GM19099 (cell line): Measurements from ENCODE around the gene GALNT2.

Experiments used
- POLR2A ChIP-seq: IDR thresholded peaks from 3 replicates; pipeline ENCODE4 v1.6.1; 2011; ENCODE audit warnings: low read depth; ENCODE audit not compliant: insufficient read length; ENCODE audit errors: extremely low read depth

Gene GALNT2

DNA sequence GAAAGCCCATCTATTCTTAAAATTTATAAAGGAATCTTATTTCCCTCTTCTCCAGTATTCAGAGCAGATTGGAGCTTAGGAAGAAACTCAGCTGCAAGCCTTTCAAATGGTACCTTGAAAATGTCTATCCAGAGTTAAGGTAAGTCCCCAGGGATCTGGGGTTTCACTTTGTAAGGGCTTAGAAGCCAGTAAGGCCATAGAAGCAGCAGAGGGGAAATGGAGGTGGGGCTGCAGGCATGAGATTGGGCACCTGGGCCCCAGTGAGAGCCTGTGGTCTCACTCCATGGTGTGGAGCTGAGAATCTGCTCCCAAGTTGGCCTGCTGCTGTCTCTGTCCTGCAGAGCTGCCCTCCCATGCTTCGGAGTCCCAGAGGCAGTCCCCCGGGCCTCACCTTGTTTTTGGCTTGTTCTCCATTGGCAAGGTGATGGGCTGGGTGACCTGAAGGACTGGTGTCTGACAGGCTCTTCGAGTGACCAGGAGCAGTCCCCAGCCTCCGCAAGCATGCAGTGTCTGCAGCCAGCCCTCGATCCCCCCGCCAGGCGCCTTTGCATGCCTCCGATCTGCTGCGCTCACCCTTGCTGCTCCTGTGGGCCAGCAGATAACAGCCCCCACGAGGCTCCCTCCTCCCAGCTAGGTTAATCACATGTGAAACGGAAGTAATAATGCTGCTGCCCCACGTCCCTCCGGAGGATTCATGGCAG is 196.0 kb downstream of the GALNT2 start:
- no peak for TF ChIP-seq POLR2A

DNA sequence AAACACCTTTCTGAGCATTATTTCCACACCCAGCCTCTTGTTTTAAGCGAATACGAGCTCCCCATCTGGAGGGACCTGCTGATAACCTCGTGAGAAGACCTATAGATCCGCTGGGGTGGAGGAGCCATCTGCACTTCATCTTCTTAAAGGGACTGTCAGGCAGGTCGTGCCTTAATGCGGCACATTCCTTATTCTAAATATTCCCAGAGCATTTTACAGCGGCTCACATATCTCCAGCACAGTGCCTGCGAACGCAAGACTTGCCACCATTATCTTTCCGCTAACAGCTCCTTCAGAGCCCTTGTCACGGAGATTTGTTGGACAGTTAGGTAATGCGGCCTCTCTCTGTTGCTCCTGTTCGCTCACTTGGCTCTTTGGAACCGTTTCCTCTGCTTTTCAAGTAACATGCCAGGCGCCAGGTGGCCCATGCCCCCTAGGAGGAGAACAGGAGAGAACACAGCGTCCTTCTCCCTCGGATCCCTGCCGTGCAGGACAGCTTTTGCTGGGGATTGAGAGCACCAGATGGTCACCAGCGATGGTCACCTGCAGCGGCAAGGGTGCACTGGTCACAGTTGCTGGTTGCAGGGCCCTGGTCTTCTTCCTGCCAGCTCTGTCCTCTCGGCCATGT is 196.6 kb downstream of the GALNT2 start:
- no peak for TF ChIP-seq POLR2A

DNA sequence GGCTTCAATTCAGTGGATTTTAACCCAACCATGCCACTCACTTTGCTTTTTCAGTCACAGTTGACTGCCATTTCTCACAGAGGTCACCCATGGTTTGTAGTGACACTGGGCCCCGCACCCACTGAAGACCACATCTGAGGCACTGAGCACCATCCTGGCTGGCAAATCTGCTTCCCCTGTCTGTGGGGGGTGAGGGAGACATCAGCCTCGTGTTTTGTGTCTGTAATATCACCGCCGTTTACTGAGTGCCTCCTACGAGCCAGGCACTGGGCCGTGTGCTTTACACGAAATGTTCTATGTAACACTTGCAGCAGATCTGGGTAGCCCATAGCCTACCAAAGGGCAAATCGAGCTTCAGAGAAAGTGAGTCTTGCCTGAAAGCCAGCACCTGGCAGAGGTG is 197.3 kb downstream of the GALNT2 start:
- TF ChIP-seq POLR2A: no peak

DNA sequence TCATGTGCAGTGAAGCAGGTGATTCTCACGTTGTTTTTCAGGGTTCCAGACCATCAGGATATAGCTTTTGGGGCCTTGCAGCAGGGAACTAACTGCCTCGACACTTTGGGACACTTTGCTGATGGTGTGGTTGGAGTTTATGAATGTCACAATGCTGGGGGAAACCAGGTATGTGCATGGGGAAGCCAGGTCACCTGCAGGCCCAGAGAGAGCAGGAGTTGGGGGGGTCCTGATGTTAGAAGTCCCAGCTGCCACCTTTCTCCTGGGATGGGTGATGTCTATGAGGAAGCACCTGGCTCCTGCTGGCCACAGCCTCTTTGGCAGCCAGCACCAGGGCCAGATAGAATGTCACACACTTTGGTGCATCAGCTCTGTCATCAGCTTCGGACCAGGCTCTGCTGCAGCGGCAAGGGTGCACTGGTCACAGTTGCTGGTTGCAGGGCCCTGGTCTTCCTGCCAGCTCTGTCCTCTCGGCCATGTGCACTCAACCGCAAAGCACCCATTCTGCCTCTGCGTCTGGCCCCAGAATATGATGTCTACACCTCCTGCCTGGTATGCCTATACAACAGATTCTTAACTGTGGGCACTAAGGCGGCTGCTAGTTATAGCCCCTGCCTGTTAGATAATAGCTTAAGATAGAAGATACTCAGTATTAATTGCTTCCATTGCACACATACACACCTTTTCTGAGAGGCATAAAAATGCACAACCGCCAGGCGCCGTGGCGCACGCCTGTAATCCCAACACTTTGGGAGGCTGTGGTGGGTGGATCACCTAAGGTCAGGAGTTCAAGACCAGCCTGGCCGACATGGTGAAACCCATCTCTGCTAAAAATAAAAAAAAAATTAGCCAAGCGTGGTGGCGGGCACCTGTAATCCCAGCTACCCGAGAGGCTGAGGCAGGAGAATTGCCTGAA is 198.4 kb downstream of the GALNT2 start:
- TF ChIP-seq POLR2A: no peak

DNA sequence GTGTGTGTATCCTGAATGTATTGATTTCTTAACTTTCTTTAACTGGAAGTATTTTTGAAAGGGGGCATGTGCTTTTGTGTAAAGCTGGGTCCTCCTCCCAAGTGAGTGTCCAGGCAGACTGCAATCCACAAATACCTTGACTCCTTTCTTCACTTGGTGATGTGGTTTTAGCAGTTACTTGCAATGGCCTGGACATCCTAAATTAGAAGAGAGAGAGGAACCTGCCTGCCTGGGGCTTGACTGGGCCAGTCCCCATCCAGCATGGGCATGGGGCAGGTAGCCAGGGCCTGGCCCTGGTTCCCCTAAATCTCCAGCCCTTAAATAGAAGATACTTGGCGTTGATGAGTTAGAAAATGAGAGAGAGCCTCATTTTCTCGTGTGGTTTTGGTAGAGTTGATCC is 199.4 kb downstream of the GALNT2 start:
- TF ChIP-seq POLR2A: no peak

DNA sequence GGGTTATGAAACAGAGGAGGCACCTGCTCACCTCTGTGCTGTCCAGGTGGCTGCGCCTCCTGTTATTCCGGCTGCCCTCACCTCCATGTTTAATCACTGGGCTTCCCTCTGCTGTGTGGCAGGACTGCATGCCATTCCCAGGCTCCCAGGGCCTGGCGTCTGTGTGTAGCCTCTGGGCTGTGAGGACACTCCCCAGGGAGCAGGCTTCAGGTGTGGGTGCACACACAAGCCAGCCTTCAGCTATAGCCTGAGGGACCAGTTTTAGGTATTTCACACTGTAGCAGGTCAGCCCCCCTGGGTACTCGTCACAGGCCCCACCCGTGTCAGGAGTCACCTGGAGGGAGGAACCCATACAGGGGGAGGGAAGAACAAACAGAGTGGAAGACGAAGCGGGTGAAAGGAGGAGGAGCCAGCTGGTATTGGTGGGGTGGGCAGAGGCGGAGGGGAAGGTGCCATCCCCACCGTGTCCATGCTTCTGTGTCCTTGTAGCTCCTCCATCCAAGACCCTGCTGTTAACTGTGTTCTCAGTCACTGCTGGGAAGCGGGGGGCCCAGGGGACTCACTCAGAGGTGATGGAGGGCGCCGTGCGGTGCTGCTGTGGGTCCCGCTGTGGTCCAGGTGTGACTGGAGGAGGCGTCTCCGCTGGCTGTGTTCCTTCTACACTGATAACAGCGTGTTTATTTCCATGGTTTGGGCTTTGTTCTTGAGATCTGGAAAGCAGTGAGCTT is 200.5 kb downstream of the GALNT2 start:
- no peak for TF ChIP-seq POLR2A

DNA sequence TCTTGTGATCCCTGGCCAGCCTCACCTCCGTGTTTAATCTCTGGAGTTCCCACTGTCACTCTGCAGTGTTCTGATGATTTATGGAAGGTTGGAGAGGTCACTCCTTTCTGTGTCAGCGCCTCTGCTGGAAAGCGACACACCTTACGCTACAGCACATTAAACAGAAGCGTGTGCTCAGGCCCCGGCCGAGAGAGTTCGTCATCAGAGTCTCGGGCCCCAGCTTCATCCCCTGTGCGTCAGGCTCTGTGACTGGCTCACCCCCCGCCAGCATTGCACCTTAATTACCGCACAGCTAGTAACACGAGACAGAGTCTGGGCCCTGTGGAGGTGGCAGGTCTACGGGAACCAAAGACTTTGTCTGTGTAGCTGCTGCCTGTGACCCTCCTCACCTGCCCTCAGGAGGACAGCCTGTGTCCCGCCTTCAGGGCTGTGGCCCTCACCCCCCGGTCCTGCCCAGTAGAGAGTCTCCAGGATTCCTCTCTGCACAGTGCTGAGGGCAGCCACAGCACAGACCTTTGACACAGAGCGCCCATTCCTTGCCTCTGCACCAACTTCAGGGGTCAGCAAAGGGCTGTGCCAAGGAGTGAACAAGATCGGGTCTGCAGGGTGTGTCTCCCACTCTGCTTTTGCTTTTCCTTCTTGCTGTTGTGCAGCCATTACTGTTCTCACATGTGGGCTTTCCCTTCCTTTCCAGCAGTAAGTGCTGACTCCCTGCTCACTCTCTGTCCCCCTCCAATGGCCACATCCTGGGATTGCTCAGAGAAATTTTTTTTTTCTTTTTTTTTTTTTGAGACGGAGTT is 201.5 kb downstream of the GALNT2 start:
- no peak for TF ChIP-seq POLR2A

DNA sequence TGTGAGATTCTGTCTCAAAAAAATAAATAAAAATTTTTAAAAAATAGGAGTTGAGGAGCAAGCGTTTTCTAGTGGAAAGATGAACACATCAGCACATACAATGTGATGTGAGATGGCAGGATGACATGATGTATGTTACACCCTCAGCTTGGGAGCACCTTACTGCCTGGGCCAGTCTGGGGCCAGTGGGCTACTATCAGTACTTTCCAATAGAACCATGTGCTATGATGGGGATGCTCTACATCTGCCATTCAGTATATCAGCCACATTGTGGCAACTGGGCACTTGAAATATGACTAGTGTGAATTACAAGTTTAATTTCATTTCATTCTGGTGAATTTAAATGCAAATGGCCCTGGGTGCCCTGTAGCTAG is 203.1 kb downstream of the GALNT2 start:
- TF ChIP-seq POLR2A: no peak

DNA sequence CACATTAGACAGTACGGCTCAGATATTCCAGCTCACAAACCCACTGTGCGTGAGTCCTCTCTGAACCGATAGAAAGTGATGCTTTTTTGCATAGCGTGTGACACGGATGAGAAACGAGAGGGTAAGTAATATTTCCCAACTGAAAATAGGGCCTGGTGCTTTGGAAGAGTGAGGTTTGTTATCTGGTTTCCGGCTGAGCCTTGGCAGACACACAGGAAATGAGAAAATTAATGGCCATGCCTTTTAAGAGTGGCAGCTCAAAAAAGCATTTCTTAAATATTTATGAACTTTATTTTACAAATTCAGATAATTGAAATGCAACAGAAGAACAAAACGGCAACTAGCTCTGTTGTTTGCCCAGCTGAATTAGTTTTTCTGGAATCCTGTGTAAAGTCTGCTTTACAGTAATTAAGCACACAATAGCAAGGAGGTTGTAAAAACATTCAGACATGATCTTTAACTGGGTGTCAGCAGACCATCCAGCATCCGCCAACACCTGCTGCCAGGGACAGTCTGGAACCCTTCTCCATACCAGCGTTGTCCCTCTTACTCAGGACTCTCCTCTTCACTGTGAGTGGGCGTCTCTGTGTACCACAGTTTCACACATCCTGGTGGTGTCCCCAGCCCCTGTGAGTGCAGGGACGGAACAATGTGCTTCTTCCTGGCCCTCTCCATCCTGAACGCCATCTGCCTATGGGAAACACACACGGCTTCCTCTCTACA is 203.7 kb downstream of the GALNT2 start:
- no peak for TF ChIP-seq POLR2A

DNA sequence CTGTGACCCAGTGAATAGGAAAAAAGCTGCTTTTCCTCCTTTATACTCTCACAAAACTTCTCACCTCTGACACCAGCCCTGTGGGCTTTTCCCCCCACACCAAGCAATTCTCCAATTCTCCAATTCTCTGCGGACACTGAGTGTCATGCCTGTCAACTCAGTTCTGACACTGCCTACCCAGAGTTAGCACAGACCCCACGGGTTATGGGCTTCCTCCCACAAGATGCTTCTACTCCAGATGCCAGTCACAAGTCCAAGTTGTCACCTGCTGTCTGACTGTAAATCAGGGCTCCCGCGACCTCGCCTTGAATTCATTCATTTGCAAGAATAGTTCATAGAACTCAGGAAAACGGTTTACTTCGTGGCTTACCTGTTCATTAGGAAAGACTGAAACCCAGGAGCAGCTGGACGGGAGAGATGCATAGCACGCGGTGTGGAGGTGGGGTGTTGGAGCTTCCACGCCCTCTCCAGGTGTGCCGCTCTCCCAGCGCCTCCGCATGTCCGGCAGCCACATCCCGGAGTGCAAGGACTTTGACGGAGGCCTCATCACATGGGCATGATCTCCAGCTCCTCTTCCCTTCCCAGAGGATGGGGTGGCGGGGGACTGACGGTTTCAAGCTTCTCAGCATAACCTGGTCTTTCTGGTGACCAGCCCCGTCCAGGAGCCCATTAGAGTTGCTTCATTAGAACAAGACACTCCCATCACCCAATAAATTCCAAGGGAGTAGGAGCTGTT is 204.4 kb downstream of the GALNT2 start:
- no peak for TF ChIP-seq POLR2A

DNA sequence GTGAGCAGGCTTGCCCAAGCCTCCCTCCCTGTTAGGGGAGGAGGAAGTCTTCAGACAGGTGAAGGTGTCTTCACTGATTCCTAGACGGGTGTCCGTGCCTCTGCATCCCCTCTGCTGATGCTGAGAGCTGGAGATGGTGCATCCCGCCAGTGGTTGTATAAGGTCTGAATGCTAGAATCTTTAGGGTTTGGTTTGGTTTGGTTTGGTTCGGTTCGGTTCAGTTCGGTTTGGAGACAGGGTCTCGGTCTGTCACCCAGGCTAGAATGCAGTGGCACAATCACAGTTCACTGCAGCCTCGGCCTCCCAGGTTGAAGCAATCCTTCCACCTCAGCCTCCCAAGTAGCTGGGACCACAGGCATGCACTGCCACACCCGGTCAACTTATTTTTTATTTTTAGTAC is 205.5 kb downstream of the GALNT2 start:
- TF ChIP-seq POLR2A: no peak

DNA sequence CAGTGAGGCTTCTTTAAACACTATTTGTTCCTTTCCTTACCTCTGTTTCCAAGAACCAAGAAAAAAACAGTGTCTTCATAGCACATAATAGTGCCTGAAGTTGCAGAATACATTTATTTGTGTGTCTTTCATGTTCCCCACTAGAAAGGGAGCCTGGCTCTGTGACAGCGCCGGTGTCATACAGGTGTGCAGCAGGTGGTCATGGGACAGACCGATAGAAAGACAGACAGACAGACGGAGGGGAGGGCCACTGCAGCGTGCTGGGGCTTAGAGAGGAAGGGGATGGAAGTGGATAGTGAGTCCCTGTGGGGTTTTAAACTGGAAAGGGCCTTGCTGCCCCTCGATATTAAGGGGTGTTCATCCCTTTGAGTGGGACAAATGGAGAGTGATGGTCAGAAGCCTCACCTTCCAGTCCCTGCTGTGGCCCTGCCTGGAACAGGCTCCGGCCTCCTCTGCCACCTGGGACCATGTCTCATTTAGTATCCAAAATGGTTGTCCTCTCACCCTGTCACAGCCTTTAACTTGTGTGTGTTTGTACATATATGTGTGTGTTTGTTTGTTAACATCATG is 206.2 kb downstream of the GALNT2 start:
- TF ChIP-seq POLR2A: no peak

DNA sequence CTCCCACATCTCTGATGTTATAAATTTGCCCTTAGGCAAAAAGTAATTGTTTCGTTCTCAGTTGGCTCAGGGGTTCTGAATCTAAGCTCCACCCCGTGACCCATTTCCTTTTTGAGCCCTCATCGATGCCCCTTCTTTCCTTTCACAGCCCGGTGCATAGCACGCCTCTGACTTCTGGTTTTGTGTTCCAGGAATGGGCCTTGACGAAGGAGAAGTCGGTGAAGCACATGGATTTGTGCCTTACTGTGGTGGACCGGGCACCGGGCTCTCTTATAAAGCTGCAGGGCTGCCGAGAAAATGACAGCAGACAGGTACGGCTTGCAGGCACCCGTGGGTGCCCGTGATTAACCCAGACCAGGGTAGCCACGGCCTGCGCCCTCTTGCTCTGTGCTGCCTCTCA is 207.2 kb downstream of the GALNT2 start:
- no peak for TF ChIP-seq POLR2A

DNA sequence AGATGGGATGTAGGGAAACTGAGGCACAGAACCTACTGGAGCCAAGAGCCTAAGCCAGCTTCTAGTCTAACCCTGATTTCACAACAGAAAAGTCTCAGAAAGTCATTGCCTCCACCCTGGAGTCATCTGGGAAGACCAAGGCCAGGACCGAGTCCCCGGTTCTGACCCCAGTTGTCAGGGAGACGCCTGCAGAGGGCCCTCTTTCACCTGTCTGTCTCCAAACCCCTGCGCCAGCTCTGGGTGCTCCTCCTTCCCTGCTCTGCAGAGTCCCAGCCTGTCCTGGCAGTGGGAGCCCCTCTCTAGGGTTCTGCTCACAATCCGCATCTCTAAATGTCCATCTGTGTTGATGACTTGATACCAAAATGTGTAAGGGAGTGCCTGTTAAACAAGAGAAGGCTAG is 209.4 kb downstream of the GALNT2 start:
- TF ChIP-seq POLR2A: no peak
